ENCODE measurements around the gene ABHD6.

DNA sequence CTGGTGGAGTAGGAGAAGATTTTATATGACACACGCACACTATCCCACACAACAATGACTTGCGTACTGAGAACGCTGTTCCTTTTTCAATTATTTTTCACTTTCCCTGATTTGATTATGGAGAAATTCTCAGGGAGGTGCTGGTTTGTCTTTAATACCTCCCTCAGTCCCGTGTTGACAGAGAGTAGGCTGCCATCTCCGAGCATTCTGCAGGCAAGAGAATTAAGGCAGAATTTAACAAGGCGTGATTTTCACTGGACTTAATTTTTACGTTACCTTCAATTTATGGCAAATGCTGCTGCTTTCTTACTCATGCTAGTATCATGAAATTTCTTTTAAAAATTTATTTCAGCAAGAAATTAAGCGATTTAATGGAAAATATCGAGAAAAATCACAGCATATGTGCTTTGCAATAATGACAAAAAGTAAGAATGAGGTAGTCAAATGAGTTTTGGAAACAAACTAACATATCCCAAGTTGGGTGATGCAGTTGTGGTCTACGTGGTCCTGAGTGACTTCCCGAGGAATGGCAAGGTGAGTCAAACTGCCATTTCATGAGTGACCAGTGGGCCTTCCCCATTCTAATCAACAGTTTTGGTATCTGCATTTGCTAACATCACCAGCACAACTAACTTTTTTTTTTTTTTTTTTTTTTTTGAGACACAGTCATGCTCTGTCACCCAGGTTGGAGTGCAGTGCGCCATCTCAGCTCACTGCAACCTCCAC lies 43.7 kb upstream of the ABHD6 start:
- TF ChIP-seq EP300 (IDR thresholded peaks at IDR 0.05; ENCODE audit: borderline replicate concordance) (no peak), TAF1 (IDR thresholded peaks at IDR 0.05; ENCODE audit: low read depth) (no peak), YY1 (IDR thresholded peaks at IDR 0.05; ENCODE audit: low read depth) (no peak), REST (IDR thresholded peaks at IDR 0.05; ENCODE audit: low read depth) (no peak)
